Urothelium cell line (cell line): ENCODE data around the gene ACOT8.
"Not testable (repeated sequence)": the region's sequence is repeated elsewhere in the genome, so short reads cannot be mapped to it uniquely, and the experiment has no call there.

Experiments
- DNase-seq: peaks from one replicate; pipeline ENCODE4 v3.0.0; 2011; ENCODE audit warnings: low spot score, mixed read lengths
- FAIRE-seq: peaks from 2 replicates; lab custom pipeline; 2011; peaks lifted over from hg19 to GRCh38; lab: Jason Lieb, UNC

Gene ACOT8

DNA sequence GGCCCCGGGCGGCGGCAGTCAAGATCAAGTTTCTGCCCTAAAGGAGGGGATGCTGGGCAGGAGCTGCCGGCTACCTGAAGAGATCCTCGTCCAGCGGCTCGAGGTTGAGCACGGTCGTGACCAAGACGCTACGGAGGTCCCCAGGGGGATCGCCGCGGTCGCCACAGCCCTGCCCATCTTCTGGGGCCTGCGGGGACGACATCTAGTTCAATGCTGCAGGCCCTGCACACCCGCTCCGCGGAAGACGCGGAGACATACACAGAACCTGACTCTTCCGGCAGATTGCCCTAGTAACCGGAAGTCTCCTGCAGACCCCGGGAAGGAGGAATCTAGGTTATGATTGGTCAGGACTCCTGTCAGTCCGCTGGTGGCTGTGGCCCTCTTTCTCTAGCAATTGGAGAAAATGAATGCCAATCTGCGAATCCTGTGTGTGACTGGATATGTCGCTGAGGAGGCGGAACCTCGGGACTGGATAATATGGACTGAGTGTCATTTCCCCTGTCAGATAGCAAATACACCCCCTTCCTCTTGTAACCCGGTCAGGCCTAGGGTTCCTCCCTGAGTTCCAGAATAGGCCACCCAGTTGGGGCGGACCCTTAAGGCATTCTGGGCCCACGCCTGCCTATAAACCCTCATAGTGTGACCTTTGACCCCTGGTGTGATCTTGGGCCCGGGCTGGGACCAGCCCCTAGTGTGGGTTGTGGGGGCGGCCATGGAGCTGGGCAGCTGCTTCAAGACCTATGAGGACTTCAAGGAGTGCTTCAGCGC is at the start of gene ACOT8, which contains the start of gene ZSWIM3:
TSS of gene ACOT8 (minus strand) at position 279 of the 768 bp plus-strand sequence. CDS start at position 202, 77 bp downstream.
TSS of gene ZSWIM3 (plus strand) at position 501 of the 768 bp plus-strand sequence. CDS start at position 713, 212 bp downstream.
- DNase-seq (peak; percentile 100), FAIRE-seq (peak; percentile 42)

DNA sequence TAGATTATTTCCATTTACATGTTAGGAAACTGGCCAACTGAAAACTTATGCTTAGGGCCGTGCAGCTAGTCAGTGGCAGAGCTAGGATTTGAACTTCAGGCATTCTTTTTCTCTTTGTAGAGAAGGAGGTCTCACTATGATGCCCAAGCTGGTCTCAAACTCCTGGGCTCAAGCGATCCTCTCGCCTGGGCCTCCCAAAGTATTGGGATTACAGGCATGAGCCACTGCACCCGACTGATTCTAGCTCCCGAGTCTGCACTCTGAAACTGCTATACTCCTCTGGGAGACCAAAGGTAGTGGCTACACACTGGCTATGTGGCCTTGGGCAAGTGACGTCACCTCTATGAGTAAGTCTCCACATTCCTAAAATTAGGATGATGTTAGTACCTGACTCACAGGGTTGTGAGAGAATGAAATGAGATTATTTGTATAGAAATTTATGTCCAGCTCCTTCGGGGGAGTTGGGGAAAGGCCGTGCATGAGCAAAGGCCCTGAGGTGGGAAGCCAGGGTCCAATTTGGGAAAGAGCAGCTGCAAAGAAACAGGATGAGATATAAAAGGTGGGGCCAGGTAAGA is 48.4 kb upstream of the ACOT8 start:
- DNase-seq (peak; percentile 78), FAIRE-seq (no peak)

DNA sequence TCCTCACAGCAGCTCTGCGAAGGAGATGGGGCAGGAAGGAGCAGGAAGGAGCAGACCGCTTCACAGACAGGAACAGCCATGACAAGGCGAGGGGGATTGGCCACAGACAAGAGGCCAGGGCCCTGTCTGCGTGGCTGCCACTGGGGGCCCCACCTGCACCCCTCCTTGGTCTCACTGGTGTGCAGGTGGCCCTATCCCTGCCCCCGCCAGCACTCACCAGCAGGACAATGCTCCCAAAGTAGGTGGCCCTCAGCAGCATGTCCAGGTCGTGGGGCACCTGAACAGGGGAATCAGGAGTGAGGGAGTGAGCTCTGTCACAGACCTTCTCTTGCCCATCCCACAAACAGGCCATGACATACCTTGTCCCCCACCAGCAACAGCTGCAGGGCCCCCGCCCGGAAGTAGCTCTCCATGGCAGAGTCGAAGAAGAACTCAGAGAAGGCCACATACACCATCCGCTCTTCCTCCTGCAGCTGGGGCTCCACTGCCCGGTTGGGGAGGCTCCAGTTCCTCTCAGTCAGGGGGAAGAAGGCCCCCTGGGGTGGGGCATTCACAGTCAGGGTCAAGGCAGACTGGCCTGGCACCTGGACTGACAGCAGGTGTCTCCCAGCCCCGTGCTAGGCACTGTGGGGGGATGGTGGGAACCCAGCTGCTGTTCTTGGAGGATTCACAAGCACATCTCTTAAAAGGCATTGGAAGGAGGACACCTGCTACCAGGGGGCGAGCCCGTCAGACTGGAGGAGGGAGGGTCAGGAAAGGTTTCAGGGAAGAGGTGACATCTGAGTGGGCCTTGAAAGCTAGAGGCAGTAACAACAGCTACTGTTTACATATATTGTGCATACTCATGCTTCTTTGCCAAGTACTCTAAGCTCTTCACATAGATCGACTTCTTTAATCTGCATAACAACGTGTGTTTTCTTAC is 47.7 kb upstream of the ACOT8 start:
- FAIRE-seq (no peak), DNase-seq (no peak)

DNA sequence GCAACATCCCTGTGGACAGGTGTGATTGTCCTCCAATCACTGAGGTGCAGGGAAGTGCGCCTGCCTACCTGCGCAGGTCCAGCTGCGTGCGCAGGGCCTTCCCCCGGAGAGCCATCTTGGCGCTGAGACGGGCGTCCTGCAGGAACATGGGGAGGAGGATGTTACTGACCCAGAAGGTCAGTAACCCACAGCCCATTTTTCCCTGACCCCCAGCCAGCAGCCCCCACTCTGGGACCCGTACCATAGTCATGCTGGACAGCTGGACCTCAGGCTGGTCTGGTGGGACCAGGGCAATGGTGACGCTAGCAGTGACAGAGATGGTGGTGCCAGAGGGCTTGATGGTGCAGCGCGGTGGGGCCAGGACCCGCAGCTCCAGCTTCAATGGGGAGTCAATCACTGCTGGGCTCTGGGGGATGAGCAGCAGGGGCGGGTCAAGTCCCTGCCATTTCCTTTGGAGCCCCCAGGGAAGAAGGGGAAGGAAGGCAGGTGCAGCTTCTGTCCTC is 45.1 kb upstream of the ACOT8 start:
- no peak for FAIRE-seq

DNA sequence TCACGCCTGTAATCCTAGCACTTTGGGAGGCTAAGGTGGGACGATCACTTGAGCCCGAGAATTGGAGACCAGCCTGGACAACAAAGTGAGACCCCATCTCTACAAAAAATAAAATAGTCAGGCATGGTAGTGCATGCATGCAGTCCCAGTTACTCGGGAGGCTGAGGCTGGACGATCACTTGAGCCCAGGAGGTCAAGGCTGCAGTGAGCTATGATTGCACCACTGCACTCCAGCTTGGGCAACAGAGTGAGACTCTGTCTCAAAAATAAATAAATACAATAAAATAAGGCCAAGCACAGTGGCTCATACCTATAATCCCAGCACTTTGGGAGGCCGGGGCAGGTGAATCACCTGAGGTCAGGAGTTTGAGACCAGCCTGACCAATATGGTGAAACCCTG is 44.1 kb upstream of the ACOT8 start:
- DNase-seq, FAIRE-seq: not testable (repeated sequence)

More for the DNA sequence above, 45.1 kb upstream of the ACOT8 start:
- DNase-seq: no peak

DNA sequence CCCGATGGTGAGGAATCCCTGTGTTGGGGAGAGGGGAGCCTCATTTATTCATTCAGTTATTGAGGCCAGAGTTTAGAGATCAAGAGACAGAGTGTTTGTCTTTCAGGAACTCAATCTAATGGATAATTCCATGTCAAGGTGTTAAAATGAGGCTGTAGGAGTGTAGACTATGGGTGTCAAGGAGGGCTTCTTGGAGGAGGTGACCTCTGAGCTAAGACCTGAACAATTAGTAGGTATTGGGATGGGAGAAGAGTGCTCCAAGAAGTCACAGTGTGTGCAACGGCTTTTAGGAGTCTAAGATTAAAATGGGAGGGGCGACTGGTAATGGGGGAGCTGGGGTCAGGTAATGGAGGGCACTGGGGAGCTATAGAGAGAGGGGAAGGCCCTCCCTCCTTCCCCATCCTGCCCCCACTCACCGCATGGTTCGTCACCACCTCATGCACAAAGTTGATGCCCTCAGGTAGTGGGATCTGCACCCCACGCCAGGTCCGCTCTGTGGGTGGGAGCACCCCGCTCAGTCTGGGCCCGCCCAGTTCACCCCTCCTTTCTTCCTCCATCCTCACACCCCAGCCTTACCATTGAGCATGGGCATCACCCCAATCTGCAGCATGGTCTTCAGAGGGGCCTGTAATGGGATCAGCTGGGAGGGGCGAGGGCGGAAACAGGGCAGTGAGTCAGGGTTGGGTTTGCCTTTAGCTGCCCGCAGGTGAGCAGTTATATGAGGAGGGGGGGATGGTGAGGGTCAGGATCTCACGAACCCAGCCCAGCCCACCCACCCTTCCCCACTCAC is 42.0 kb upstream of the ACOT8 start:
- DNase-seq: no peak
- FAIRE-seq: no peak

DNA sequence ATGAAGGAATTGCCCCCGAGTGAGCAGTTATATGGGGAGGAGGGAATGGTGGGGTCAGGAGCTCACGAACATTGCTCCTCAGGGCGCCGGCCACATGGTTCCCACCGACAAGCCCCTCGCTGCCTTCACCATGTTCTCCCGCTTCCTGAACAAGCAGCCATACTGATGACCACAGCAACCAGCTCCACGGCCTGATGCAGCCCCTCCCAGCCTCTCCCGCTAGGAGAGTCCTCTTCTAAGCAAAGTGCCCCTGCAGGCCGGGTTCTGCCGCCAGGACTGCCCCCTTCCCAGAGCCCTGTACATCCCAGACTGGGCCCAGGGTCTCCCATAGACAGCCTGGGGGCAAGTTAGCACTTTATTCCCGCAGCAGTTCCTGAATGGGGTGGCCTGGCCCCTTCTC is 41.1 kb upstream of the ACOT8 start:
- no peak for FAIRE-seq
- no peak for DNase-seq

DNA sequence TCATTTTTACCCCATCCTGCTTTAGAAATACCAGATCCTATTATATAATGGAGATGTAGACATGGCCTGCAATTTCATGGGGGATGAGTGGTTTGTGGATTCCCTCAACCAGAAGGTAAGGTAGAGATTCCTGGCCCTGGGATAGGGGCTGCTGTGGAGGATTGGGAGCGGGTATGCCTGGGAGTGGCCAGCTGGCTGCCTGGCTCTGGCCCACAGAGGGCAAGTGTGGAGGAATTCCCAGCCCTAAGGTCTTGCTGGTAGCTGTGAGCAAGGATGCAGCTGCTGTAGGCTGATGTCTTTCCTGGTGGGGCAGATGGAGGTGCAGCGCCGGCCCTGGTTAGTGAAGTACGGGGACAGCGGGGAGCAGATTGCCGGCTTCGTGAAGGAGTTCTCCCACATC is 40.5 kb upstream of the ACOT8 start:
- DNase-seq (no peak), FAIRE-seq (no peak)

DNA sequence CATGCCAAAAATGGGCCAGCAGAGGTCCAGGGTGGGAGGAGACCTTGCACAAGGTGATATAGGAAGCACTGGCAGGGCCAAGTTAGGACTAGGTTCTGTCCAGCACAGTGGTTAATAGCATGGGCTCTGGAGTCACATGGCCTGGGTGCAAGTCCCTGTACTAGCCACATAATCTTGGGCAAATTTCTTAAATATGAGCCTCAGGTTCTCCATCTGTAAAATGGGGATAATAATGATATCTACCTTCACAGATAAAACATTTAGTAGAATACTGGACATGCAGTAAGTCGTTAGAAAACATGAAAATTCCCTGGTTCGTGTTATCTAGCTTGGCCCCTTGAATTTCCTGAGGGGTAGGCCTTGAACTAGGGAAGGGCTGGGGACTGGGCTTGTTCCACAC is 40.1 kb upstream of the ACOT8 start:
- DNase-seq (no peak), FAIRE-seq (no peak)

DNA sequence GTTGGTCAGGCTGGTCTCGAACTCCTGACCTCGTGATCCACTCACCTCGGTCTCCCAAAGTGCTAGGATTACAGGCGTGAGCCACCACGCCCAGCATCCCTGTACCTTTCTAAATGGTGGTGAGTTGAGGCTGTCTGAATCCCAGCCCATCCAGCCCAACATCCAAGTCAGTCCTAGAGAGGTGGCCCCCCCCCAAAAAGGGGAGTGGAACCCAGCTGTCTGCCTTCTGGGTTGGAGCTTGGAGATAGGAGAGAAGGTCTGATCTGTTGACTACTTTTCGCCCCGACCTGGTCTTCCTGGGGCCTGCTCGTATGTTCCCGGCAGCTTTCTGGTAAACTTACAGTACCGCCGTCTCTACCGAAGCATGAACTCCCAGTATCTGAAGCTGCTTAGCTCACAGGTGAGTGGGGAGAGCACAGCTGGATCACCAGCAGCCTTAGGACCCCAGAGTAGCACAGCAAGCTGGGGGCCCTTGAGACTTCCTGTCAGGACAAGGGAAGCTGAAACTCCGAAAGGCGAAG is 39.5 kb upstream of the ACOT8 start:
- DNase-seq (no peak), FAIRE-seq (no peak)

DNA sequence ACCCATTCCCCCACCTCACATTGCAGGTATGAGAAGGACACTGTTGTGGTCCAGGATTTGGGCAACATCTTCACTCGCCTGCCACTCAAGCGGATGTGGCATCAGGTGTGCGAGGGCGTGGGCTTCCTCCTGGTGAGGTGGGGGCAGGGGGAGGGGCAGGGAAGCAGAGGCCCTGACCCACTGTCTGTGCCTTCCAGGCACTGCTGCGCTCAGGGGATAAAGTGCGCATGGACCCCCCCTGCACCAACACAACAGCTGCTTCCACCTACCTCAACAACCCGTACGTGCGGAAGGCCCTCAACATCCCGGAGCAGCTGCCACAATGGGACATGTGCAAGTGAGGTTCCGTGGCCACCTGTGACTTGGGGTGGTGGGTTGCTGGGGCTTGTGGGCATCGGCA is 37.6 kb upstream of the ACOT8 start:
- no peak for DNase-seq
- FAIRE-seq: no peak

DNA sequence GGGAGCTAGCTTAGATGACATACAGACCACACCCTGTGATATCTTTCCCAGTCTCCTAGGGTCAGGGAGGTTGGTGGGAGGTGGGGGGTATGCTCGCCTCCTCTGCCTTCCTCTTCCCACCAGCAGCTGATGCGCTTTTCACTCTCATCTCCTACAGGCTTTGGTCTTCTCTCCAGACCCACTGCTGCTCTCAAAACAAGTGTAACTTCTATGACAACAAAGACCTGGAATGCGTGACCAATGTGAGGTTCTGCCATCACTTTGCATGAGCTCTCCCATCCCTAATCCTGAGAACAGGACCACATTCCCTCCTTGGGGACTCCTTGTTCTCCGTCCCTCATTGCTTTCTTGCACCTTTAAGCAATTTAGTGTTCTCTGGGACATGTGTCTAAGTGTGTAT is 36.6 kb upstream of the ACOT8 start:
- FAIRE-seq (no peak), DNase-seq (no peak)

DNA sequence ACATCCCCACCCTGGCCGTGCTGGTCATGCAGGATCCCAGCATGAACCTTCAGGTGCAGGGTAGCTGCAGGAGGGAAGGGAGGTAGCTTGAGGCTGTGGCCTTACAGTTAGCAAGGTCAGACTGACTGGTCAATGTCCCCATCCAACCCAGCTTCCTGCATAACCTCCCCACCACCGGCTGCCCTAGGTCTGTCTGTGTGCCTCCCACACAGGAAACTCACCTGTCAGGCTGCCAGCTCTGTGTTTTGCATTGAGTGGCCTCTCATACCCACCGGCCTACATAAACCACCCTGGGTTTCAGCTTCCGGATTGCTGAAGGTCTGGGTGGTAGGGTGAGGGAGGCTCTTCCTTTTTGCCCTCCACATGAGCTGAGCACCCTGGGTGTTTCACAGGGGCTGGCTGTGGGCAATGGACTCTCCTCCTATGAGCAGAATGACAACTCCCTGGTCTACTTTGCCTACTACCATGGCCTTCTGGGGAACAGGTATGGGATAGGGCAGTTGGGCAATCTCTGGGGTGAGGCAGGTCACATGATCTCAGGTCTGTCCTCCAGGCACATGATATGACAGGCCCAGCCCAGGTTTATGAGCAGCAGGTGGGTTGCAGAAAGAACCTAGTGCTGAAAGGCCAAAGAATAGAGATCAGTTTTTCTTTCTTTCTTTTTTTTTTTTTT is 35.8 kb upstream of the ACOT8 start:
- FAIRE-seq: no peak

DNA sequence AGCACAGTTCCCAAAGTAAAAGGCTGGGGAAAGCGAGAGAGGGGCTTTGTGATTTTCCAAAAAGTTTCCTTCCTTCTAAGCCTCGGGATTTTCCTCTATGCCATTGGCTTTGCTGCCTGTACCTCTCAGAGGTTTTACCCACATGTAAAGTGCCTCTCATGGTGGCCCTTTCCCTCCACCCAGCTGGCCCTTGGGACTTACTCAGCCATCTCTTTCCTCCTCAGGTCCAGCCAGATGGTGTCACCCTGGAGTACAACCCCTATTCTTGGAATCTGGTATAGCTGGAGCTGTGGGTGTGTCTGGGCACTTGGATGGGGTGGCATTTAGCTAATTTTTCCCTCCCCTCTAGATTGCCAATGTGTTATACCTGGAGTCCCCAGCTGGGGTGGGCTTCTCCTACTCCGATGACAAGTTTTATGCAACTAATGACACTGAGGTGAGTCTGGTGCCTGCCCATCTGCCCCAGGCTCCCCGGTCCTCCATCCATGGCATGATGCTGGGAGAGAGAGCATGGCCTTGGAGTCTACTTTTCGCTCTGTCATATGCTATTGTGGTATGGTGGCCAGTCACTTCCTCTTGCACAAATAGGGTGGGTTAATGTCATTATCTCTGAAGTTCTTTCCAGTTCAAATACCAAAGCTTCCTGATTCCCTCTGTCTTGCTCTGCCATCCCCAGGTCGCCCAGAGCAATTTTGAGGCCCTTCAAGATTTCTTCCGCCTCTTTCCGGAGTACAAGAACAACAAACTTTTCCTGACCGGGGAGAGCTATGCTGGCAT is 35.0 kb upstream of the ACOT8 start:
- FAIRE-seq: no peak
- peak; percentile 63 for DNase-seq

More for the DNA sequence above, 35.8 kb upstream of the ACOT8 start:
- no peak for DNase-seq

DNA sequence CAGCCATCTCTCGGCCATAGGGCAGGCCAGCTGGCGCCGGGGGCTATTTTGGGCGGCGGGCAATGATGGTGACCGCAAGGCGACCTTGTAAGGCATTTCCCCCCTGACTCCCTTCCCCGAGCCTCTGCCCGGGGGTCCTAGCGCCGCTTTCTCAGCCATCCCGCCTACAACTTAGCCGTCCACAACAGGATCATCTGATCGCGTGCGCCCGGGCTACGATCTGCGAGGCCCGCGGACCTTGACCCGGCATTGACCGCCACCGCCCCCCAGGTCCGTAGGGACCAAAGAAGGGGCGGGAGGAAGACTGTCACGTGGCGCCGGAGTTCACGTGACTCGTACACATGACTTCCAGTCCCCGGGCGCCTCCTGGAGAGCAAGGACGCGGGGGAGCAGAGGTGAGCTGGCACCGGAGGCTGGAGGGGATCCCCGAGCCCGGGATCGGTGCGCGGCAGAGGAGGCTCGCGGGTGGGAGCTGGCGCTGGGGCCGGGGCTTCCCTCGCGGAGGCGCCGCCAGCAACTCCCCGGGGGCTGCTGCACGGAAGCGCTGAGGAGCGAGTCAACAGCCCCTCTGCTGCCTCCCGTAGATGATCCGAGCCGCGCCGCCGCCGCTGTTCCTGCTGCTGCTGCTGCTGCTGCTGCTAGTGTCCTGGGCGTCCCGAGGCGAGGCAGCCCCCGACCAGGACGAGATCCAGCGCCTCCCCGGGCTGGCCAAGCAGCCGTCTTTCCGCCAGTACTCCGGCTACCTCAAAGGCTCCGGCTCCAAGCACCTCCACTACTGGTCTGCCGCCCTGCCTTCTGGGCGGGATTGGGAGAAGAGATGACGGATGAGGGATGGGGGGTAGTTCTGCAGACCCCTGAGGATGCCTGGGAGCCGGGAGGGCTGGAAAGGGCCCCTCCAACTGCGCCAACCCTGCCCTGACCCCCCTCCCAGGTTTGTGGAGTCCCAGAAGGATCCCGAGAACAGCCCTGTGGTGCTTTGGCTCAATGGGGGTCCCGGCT is 34.1 kb upstream of the ACOT8 start, which contains the start of the genes CTSA and NEURL2:
TSS of gene CTSA (plus strand) at position 351 of the 999 bp plus-strand sequence. CDS start at position 585, 234 bp downstream.
TSS of gene NEURL2 (minus strand) at position 224 of the 999 bp plus-strand sequence. CDS start at position 7, 217 bp downstream.
- FAIRE-seq: no peak

DNA sequence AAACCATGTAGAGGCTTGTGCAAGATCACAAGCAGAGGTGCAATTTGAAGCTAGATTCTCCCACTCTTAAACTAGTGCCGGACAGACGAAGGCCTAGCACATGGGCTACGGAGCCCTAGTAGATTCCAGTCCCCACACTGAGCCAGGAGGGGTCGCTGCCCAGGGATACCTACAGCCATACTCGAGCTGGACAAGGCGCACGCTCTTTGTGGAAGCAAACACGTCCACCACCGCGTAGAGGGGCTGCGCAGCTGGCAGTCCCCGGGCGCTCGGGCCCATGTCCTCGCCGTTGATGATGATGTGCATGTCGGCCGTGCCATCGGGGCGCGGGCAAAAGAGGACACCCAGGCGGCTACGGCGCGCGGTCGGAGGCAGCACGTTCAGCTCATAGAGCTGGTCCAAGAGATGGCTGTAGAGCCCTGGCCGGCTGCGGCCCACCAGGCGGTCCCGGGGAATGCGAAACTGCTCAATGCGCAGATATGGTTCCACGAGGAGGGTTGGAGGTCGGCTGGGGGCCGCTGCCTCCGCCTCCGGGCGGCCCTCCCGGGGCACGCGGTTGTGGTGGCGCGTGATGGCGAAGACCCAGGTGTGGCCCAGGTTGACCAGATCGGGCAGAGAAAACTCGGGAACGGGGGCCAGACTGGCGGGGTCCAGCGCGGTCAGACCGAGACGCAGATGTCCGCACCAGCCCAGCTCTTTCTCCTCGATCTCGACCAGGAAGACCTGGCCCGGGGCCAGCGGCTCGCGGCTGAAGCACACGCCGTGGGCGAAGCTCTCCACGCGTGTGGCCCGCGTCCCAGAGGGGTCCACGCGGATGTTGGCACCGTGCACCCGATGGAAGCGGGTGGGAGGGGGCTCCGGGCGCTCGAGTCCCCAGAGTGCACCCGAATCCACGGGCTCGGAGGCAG is 33.1 kb upstream of the ACOT8 start:
- DNase-seq (peak; percentile 79), FAIRE-seq (no peak)

More for the DNA sequence above, 34.1 kb upstream of the ACOT8 start, which contains the start of the genes CTSA and NEURL2:
- DNase-seq: peak; percentile 96
